Measurements from ENCODE around the gene NIPAL1.
"Not testable (repeated sequence)": the region's sequence is repeated elsewhere in the genome, so short reads cannot be mapped to it uniquely, and the experiment has no call there.

Gene NIPAL1

GRCh38 chr4:48016141-48017107, at the start of gene NIPAL1, which contains the start of gene CNGA1:
Gene NIPAL1, plus strand, starts transcription at chr4:48016772. Its CDS starts 68 bp downstream, at chr4:48016840.
Gene CNGA1, minus strand, starts transcription at chr4:48016681. Its CDS starts 63,992 bp downstream, at chr4:47952689.
- peak; percentile 56 for DNase-seq (ENCODE audit: low read depth)

- DNase-seq (ENCODE audit: low read depth): no peak
These were observed 47.7 kb upstream of the NIPAL1 start for GRCh38 chr4:47968847-47969246.

GRCh38 chr4:47972181-47972580, 44.4 kb upstream of the NIPAL1 start:
- no peak for DNase-seq (ENCODE audit: low read depth)

- DNase-seq (ENCODE audit: low read depth): no peak
These were observed 43.9 kb upstream of the NIPAL1 start for GRCh38 chr4:47972721-47973120.

GRCh38 chr4:47974566-47974965, 42.0 kb upstream of the NIPAL1 start:
- no peak for DNase-seq (ENCODE audit: low read depth)

GRCh38 chr4:47990145-47990544, 26.4 kb upstream of the NIPAL1 start:
- DNase-seq (ENCODE audit: low read depth): no peak

GRCh38 chr4:47992475-47992874, 24.1 kb upstream of the NIPAL1 start:
- not testable (repeated sequence) for DNase-seq (ENCODE audit: low read depth)

- DNase-seq (ENCODE audit: low read depth): no peak
These were observed 20.6 kb upstream of the NIPAL1 start for GRCh38 chr4:47996021-47996420.

- no peak for DNase-seq (ENCODE audit: low read depth)
These were observed 14.3 kb upstream of the NIPAL1 start for GRCh38 chr4:48002267-48002666.

- not testable (repeated sequence) for DNase-seq (ENCODE audit: low read depth)
These were observed 13.0 kb upstream of the NIPAL1 start for GRCh38 chr4:48003568-48003967.

- no peak for DNase-seq (ENCODE audit: low read depth)
These were observed 10.8 kb upstream of the NIPAL1 start for GRCh38 chr4:48005781-48006180.

GRCh38 chr4:48008021-48008596, 8.5 kb upstream of the NIPAL1 start:
- no peak for DNase-seq (ENCODE audit: low read depth)

GRCh38 chr4:48010906-48011305, 5.7 kb upstream of the NIPAL1 start:
- DNase-seq (ENCODE audit: low read depth): not testable (repeated sequence)

GRCh38 chr4:48011722-48012121, 4.8 kb upstream of the NIPAL1 start:
- no peak for DNase-seq (ENCODE audit: low read depth)

- DNase-seq (ENCODE audit: low read depth): no peak
These were observed 3.7 kb upstream of the NIPAL1 start for GRCh38 chr4:48012824-48013223.

GRCh38 chr4:48015216-48015615, 1.4 kb upstream of the NIPAL1 start:
- DNase-seq (ENCODE audit: low read depth): no peak

GRCh38 chr4:48015678-48016077, 894 bp upstream of the NIPAL1 start:
- no peak for DNase-seq (ENCODE audit: low read depth)

GRCh38 chr4:48017108-48017571, 568 bp downstream of the NIPAL1 start:
- DNase-seq (ENCODE audit: low read depth): no peak

- no peak for DNase-seq (ENCODE audit: low read depth)
These were observed 1.5 kb downstream of the NIPAL1 start for GRCh38 chr4:48018112-48018511.

- no peak for DNase-seq (ENCODE audit: low read depth)
These were observed 4.5 kb downstream of the NIPAL1 start for GRCh38 chr4:48021100-48021499.

- no peak for DNase-seq (ENCODE audit: low read depth)
These were observed 5.7 kb downstream of the NIPAL1 start for GRCh38 chr4:48022192-48022799.

- DNase-seq (ENCODE audit: low read depth): no peak
These were observed 8.0 kb downstream of the NIPAL1 start for GRCh38 chr4:48024522-48024921.

GRCh38 chr4:48025005-48025404, 8.4 kb downstream of the NIPAL1 start:
- DNase-seq (ENCODE audit: low read depth): no peak

Data from activated gamma-delta T cell treated with anti-CD3 and anti-CD28 coated beads, Interleukin-2, amount 50 U/mL, for 16 hours (primary cell).